Caki2 (cell line): Measurements from ENCODE around the gene TEX30. TPM values are rescaled to one million over a fixed set of nuclear protein-coding genes. Genes with fewer than 3 reads are reported as not detected.

ENCODE experiments used
- DNase-seq: peaks from one replicate; pipeline ENCODE4 v3.0.0-alpha.2; 2015; ENCODE audit warnings: low read depth
- in situ Hi-C: cut with HindIII; loops from 2 replicates; pipeline ENCODE4 v1.10.0; 2016; ENCODE audit warnings: low sequenced_read_pairs, low pct_unique_long_range_greater_than_20kb, mixed read lengths
- total RNA-seq: library from RNA; depleted of rRNA; stranded (reverse); fragments of >200 nt; shearing (Covaris generic); gene quantifications from 2 replicates; pipeline ENCODE4 v1.2.3, GENCODE V29; 2014; ENCODE audit warnings: low replicate concordance; rRNA removed

Gene TEX30
- 29.5 and 34.7 TPM in 2 replicates for total RNA-seq

DNA sequence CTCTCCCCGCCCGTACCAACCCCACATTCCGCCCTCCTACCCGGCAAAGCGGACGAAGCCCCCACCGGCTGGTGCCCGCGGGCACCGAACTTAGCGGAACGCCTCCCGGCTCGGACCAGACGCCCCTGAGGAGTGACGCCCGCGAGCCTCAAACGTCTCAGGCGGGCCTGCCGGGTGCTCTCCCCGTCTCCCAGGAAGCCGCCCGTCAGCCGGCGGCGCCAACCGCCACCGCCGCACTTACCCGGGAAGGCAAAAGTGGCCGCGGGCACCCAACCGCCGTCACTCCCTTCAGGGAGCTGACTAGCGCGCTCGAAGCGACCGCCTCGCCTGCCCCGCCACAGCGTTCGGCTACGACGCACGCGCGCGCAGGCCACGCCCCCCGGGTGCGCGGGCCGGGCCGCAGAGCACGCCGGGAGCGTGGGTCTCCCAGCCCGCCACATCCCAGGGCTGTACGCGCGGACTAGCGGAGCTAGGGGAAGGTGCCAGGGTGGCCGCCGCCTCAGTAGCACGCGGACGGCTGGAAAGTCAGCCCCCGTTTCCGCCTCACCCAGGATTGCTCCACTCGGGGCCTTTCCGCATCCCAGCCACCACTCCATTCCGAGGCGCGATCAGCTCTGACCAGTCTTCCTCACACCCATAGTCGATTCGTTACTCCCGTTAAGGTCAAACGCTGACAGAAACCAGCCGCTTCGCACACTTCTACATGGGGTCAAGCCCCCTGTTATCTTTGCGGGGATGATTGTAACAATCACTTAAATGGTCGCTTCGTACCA, at the start of gene TEX30:
TEX30 (minus strand) TSS at position 346 of the 773 bp plus-strand sequence. CDS start 3,760 bp downstream, outside the sequence.
- in situ Hi-C loops, result no loop called here
- peak; percentile 85 for DNase-seq

DNA sequence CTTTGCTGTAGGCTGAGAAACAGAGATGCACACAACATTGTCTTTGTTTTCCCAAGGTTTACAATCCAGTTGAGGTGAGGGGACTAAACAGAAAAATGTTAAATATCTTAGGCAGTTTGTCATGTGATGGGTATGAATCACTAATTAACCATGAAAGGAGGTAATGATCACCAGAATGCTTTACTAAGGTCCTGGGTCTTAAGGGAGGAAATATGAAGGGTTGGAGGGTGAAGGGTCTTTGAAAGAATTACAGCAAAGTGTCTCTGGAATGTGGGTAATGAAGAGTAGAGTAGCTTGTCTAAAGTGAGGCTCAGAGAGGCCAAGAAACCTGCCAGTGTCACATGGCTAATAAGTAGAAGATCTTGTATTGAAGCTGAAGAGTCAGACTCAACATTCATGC, 44.3 kb upstream of the TEX30 start:
- in situ Hi-C loops, result no loop called here
- peak; percentile 67 for DNase-seq

DNA sequence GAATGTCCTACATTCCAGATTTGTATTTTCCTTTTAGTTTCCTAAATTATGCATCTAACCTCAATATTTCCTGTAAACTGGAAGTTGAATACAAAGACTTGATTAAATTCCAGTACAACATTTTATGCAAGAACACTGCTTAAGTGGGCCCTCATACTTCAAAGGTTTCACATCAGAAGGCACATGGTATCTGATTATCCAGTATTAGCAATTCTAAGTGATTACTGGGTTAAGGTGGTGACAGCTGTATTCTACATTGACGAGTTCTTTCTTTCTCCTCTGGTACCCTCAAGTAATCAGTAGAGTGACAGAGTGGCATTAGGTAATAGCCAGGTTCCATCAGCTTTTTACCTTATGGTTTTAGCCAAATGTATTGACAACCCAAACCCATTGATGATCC, 43.7 kb upstream of the TEX30 start:
- no peak for DNase-seq
- in situ Hi-C loops, result no loop called here

DNA sequence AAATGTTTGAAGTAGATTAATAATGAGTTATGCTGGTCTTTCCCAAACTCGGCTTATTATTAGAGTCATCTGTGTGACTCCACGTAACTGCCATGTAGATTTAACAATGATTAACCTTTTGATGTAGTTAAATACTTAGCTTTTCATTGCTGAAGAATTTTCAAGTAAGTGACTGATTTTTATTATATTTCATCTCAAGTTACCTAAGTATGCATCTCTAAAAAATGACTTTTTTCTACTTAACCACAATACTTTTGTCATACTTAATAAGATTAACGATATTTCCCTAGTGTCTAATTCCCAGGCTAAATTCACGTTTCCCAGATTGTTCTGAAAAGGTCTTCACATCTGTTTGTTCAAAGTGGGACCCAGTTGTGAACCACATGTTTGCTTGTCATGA, 43.1 kb upstream of the TEX30 start:
- in situ Hi-C loops, result no loop called here
- no peak for DNase-seq

DNA sequence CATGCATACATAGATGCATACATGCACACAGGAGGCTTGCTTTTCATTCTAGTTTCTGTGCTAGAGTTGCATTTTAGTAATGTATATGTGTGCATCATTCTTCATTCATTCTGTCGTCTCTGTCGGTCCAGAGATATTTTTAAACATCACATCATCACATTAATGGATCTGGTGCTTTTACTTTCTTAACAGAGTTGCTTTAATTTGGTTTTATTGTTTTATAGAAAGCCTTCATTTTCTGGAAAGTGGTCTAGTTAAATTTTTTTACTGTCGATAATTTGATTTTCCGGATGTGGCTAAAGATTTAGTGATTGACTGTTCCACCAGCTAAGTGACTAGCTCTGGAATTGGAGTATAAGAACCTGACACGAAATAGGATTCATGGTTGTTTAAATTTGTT, 42.2 kb upstream of the TEX30 start:
- in situ Hi-C loops, result no loop called here
- DNase-seq, result no peak

DNA sequence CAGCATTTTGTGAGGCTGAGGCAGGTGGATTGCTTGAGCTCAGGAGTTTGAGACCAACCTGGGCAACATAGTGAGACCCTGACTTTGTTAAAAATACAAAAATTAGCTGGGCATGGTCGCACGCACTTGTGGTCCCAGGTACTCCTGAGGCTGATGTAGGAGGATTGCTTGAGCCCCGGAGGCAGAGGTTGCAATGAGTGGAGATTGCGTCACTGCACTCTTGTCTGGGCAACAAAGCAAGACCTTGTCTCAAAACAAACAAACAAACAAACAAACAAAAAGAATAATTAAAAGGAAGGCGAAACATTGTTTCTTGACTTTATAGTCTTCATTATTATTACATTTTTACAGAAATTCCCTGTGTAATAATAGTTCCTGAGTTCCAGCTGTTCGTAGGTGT, 41.2 kb upstream of the TEX30 start:
- DNase-seq, result no peak
- in situ Hi-C loops, result no loop called here

DNA sequence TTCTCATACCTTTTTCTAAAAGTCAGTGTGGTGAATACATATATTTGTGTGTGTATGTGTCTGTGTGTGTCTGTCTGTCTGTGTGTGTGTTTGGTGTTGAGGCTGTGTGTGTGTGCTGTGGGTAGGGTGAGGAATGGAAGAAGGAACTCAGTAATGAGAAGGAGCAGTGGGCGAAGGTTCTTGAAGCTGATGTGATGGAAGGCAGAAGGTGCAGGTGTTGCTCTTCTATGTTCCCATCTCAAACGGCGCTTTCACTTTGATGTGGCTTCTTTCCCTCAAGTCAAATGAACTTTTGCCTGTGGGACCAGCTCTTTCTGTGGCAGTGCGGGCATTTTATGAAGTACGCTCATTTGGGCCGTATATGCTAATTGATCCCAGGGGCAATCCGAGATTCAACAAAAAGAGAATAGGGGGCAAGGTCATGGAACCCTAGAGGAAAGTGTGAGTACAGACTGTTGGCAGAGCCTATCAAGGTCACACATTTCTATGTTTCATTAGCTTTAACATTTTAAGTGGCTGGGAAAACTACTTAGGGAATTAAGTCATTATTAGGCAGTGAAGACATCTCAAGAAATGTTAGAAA, 40.5 kb upstream of the TEX30 start:
- DNase-seq, result no peak
- in situ Hi-C loops, result no loop called here

DNA sequence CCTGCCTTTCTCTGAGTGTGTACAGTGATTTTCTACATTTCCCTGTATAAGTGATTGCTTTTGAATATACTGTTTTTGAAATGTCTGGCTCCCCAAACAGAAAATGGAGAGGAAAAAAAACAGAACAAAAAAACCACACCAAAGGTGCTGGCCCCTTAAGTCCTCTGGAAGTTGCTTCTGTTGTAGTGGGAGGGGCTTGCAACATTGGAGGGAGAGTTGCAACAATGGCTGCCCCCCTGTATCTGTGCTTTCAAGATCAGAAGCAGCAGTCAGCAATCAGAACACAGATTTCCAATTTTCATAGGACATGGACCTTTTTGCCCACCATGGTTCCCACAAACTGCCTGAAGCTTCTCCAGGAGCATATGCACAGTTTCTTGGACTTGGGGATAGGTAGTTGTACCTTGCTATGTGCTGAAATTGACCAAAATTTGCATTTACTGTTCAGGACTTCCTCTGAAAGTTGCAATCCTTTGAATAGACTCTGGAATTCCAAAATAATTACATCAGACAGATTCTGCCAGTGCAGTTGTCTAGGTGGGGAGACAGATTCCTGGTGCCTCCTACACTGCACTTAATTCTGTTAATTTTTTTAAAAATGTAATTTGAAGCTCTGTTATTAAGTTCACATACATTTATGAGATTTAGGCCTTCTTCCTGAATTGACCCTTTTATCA, 39.2 kb upstream of the TEX30 start:
- in situ Hi-C loops, result no loop called here
- DNase-seq, result no peak

DNA sequence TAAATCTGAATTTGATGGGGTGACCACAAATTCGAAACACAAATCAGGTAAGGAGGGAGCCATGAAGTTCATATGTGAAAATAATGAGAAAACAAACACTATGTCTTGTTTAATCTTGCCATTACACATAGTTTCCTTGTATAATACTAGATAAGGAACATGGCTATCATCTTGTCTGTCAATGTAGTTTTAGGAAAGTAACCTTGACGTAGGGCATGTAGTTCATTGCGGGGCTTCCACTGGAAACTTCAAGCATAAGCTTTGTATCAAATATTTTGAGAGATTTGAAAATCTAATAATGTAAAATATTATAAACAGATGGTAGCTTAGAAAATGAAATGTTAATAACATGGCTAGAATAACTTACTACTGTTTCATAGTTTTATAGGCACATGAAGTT, 34.1 kb upstream of the TEX30 start:
- in situ Hi-C loops, result no loop called here
- no peak for DNase-seq

DNA sequence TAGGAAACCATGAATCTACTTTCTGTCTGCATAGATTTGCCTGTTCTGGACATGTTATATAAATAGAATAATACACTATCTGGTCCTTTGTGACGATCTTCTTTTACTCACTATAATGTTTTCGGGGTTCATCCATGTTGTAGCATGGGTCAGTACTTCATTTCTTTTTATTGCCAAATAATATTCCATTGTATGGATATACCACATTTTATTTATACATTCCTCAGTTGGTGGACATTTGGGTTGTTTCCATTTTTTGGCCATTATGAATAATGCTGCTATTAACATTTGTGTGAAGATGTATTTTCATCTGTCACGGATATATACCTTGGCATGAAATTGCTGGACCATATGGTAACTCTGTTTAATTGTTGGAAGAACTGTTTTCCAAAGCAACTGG, 32.1 kb upstream of the TEX30 start:
- no peak for DNase-seq
- in situ Hi-C loops, result no loop called here

DNA sequence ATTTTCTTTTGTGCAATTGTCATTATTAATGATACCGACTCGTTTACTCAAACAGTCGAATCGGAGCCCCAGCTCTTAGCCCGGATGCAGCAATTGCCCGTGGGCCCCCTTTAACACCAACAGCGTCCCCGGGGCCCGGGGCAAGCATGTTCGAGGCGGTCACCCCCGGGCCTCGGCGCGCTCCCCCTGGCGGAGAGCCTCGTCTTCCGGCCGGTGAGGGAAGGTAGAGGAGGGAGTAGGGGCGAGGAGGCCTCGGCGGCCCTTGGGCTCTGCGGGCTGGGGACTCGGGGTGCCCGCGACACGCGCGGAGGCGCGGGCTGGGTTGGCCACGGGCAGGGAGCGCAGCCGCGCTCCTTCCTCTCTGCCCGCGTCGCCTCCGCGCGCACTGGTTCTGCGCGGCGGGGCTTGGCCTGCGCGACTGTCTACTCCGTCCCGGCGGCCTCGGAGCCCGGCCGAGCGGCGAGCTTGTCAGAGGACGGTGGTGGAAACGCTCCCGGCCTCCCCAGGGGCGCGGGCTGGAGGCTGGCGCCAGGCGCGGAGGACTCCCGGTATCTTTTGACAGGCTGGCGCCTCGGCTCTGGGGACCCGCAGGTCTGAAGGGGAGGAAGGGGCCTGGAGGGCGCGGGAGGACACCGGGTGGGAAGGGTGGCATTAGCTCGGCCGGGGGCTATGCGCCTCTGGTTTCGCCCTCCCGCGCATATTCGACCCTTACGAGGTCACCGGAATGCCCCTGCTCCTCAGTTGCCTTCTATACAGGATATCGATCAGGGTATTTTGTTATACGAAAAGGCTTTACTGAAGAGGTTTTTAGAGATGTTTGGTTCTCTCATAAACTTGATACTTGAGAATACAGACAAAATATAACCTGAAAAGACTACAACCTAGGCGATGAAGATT, 26.8 kb upstream of the TEX30 start:
- peak; percentile 78 for DNase-seq
- in situ Hi-C loops, result no loop called here

DNA sequence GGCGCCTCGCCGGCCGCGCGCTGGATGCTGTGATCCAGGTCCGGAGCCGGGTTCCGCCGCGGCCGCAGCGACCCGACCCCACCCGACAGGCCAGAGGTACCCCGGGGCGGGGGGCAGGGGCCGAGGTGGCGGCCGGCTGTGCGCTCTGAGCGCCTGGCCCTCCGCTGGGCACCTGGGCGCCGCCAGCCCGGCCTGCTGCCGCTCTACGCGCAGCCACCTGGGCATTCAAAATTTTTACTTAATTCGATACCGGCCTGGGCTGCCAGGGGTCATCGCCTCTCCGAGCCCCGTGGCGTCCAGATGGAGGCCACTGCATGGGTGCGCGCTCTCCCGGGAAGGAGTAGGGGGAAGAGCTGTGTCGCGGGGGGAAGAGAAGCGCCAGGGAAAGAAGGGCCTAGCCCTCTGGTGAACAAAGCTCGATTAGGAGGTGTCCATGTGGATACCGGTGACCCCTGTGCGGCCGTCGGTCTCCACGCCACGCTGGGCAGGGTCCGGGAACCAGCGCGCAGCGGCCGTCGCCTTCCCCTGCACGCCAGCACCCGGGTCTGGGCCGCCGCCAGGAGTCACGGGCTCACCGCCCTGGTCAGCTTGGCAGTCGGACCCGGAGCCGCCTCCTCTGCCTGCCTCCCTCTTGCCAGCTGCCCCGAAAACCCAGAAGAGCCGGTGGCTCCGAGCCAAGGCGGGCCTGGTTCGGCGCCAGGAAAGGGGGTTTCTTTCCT, 26.0 kb upstream of the TEX30 start:
- in situ Hi-C loops, result no loop called here
- no peak for DNase-seq

DNA sequence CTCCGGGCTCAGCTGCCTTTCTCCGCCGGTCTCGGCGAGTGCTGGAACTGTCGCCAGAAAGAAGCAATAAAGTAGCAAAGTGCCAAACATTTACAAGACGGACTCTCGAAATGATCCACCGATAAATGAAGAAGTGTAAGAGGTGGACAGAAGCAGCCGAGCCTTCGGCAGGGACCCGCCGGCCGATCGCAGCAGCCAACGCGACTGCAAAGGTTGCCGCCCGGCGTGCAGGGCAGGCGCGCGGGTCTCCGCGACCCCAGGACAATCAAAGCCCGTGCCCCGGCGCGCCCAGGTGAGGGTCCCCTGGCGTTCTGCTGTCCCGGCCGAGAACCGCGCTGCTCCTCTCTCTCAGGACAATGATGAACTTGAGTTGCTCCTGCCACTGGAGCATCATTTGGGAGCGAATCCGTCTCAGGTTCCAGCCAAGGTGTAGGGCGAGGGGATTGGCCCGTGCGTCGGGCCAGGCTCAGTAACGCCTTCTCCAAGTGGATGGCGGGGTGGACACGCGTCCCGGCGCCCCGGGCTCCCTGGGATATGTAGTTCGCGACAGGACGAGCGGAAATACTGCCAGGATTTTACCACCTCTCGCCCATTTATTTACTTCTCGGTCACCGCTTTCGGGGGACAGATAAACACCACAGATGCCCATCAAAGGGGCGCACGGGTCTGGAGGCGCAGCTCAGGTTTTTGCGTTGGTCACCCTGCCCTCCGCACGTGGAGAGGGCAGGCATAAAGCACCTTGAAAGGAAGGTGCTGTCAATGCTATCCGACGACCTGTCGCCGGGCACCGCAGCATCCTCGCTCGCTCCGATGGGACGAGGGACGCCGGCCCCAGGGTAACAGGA, 25.2 kb upstream of the TEX30 start, which contains the start of the genes BIVM and POGLUT2:
BIVM (plus strand) TSS at position 539 of the 845 bp plus-strand sequence. CDS start 8,149 bp downstream, outside the sequence.
POGLUT2 (minus strand) TSS at position 396 of the 845 bp plus-strand sequence; CDS start at position 90, 306 bp downstream.
- DNase-seq, result peak; percentile 86
- in situ Hi-C loops, result no loop called here

DNA sequence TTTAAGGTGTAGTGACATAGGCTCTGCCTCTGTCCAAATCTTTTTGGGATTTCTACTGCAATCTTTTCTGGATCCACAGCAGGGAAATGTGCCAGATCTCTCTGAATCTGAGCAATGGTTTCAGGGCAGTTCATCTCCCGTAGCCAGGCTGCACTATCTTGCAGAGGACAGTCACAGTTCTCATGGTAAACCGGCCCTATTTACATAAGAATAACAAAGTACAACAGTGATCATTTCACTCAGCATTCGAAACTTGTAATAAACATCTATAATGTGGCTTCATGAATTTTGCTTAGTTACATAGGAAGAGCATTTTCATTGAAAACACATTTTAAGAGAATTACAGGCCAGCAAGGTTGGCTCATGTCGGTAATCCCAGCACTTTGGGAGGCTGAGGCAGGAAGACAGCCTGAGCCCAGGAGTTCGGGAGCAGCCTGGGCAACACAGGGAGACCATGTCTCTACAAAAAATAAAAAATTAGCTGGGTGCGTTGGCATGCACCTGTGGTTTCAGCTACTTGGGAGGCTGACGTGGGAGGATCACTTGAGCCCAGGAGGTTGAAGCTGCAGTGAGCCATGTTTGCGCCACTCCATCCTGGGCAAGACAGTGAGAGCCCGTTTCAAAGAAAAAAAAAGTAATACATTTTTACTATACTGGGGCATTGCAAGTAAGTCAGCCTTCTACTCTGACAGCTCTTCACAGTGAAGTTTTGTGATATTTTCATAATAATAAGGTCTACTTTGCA, 20.2 kb upstream of the TEX30 start:
- in situ Hi-C loops, result no loop called here
- DNase-seq, result no peak

DNA sequence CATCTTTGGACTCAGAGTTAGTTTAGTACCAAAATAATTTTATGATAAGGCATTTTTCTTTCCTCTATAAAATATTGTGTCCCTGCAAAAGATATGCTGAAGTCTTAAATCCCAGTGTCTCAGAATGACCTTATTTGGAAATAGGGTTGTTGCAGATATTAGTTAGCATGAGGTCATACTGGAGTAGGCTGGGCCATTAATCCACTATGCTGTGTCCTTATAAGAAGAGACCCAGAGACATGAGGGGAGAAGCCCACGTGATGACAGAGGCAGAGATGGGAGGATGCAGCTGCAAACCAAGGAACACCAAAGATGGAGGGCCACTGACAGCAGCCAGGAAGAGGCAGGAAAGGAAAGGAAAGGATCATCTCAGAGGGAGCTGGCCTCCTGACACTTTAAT, 18.8 kb upstream of the TEX30 start:
- in situ Hi-C loops, result no loop called here
- DNase-seq, result no peak

DNA sequence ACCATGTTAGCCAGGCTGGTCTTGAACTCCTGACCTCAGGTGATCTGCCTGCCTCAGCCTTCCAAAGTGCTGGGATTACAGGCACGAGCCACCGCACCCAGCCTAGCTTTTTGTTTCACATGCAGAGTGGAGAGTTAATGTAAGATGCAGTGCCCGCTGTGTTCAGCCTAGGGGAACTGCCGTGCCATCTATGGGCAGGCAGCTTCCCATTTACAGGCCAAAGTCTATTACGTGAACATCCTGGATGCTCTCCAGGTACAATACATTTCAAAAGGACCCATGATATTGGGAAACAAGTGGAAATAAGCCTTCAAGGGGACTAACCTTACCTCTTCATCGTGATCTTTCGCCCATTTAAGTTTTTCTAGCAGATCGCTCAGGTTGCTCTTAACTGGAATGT, 15.1 kb upstream of the TEX30 start:
- in situ Hi-C loops, result no loop called here
- DNase-seq, result no peak
